Sigmoid colon (tissue), 4 donors: ENCODE results near the gene TPX2.

ENCODE experiments used
- EP300 ChIP-seq, 4 donors: sonication (generic); formaldehyde crosslinking; IDR thresholded peaks; one replicate each; pipeline ENCODE4 v1.6.1; 2017; ENCODE audit warnings: antibody characterized with exemption in 4 of 4
- POLR2A ChIP-seq, 2 donors: fragments of 450-650 bp; IDR thresholded peaks; one replicate each; pipeline ENCODE4 v1.6.1; 2016; ENCODE audit warnings: antibody characterized with exemption in 2 of 2, mild to moderate bottlenecking in 2 of 2, moderate library complexity in 2 of 2
- POLR2AphosphoS5 ChIP-seq, 4 donors: sonication (generic); formaldehyde crosslinking; IDR thresholded peaks; one replicate each; pipeline ENCODE4 v1.6.1; 2017; ENCODE audit warnings: antibody characterized with exemption in 4 of 4
- TF ChIP-seq, protein P1 (sequence below), 4 experiments: fragments of 450-650 bp in 3 of 4; fragments of 200-600 bp in 1 of 4; IDR thresholded peaks; one replicate each; pipeline ENCODE4 v1.5.1; 2016 to 2019; ENCODE audit warnings: antibody characterized with exemption in 4 of 4, mild to moderate bottlenecking in 3 of 4, moderate library complexity in 2 of 4

DNA sequence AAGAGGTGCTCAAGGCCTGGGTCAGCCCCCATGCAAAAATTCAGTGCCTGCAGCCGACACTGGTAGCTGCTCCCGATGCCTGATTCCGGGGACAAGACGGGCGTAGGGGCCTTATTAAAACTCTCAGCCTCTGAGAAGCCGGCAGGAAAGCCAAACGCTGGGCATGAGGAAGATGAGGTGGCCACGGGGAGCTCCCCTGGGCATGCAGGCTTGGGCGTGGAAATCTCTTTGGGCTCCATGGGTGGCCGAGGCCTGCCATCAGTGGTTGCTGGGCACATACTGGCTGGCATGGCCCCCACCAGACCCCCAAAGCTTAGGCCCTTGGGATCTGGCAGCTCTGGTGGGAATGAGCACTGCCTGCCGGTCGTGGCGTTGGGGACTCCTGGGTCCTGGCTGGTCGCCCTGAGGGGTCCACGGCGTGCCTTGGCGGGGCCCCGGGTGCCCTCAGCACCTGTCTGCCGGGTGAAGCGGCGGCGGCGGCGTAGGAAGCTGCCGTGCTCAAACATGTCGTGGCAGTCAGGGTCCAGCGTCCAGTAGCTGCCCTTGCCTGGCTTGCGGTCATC is 105.7 kb downstream of the TPX2 start:
- TF ChIP-seq POLR2A (IDR thresholded peaks at IDR 0.05): no peak
- TF ChIP-seq POLR2AphosphoS5 (IDR thresholded peaks at IDR 0.05): no peak
- TF ChIP-seq, protein P1, sequence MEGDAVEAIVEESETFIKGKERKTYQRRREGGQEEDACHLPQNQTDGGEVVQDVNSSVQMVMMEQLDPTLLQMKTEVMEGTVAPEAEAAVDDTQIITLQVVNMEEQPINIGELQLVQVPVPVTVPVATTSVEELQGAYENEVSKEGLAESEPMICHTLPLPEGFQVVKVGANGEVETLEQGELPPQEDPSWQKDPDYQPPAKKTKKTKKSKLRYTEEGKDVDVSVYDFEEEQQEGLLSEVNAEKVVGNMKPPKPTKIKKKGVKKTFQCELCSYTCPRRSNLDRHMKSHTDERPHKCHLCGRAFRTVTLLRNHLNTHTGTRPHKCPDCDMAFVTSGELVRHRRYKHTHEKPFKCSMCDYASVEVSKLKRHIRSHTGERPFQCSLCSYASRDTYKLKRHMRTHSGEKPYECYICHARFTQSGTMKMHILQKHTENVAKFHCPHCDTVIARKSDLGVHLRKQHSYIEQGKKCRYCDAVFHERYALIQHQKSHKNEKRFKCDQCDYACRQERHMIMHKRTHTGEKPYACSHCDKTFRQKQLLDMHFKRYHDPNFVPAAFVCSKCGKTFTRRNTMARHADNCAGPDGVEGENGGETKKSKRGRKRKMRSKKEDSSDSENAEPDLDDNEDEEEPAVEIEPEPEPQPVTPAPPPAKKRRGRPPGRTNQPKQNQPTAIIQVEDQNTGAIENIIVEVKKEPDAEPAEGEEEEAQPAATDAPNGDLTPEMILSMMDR (IDR thresholded peaks at IDR 0.05): no peak
- no peak for TF ChIP-seq EP300 (IDR thresholded peaks at IDR 0.05)
